B cell (primary cell): ENCODE results near the gene APLN. TPM values are rescaled to one million over a fixed set of nuclear protein-coding genes. Genes with fewer than 3 reads are reported as not detected.

Experiments used
- ATAC-seq: fragments of 200-7000 bp; cut with Tn5 transposase; one replicate; pipeline ENCODE4 v1.10.0; 2021; ENCODE audit warnings: low read depth, mild to moderate bottlenecking, moderate number of reproducible peaks, moderate library complexity
- CTCF ChIA-PET: fragments of 350-600 bp; sonication (Branson Sonifier 250); formaldehyde crosslinking; loops from one replicate; lab custom pipeline; 2021; ENCODE audit warnings: antibody characterized with exemption, inconsistent platforms; lab: Charles Lee
- POLR2A ChIA-PET: fragments of 350-600 bp; sonication (Branson Sonifier 250); formaldehyde crosslinking; loops from one replicate; lab custom pipeline; 2021; ENCODE audit warnings: antibody characterized with exemption; lab: Charles Lee
- DNase-seq: peaks from one replicate; pipeline ENCODE4 v3.0.0; 2013
- H2AFZ ChIP-seq: 2 replicates; pipeline ENCODE4 v1.6.1; 2012; ENCODE audit warnings: mild to moderate bottlenecking, low read depth, low read length; ENCODE audit not compliant: insufficient read depth, poor library complexity, severe bottlenecking
- H3K27ac ChIP-seq, 2 donors: 1 replicate in 1 of 2; 2 replicates in 1 of 2; pipeline ENCODE4 v1.5.1; 2012 to 2013; ENCODE audit warnings: low read length in 2 of 2, mild to moderate bottlenecking in 2 of 2, moderate library complexity in 1 of 2
- H3K27me3 ChIP-seq, 4 experiments: fragments of 200-600 bp in 1 of 4; sonication (generic) in 1 of 4; replicated peaks in 1 of 4; 1 replicate in 2 of 4; 2 replicates in 2 of 4; pipeline versions ENCODE4 v1.6.1 to v1.7.0; 2013 to 2016; ENCODE audit warnings: low read length in 3 of 4, mild to moderate bottlenecking in 2 of 4, mixed read lengths in 1 of 4, moderate library complexity in 1 of 4; ENCODE audit not compliant: insufficient read depth in 4 of 4, control insufficient read depth in 3 of 4; ENCODE audit errors: control extremely low read depth in 1 of 4
- H3K36me3 ChIP-seq, 2 experiments: replicated peaks in 1 of 2; 1 replicate in 1 of 2; 2 replicates in 1 of 2; pipeline versions ENCODE4 v1.6.1 to v1.7.1; 2013; ENCODE audit warnings: low read length in 1 of 2; ENCODE audit not compliant: insufficient read depth in 2 of 2, control insufficient read depth in 1 of 2; ENCODE audit errors: control extremely low read depth in 1 of 2, extremely low read depth in 1 of 2
- H3K4me1 ChIP-seq, 2 donors: fragments of 200-600 bp in 1 of 2; sonication (generic) in 1 of 2; 1 replicate in 1 of 2; 2 replicates in 1 of 2; pipeline versions ENCODE4 v1.5.1 to v1.6.1; 2013 to 2017; ENCODE audit warnings: low read length in 2 of 2; ENCODE audit not compliant: control insufficient read depth in 2 of 2, insufficient read depth in 2 of 2
- H3K4me2 ChIP-seq: replicated peaks from 2 replicates; pipeline ENCODE3; 2012; ENCODE audit warnings: mild to moderate bottlenecking, low read depth, low read length; ENCODE audit not compliant: poor library complexity, severe bottlenecking
- H3K4me3 ChIP-seq, 5 experiments: fragments of 200-600 bp in 1 of 5; sonication (generic) in 1 of 5; 1 replicate in 3 of 5; 2 replicates in 2 of 5; pipeline versions ENCODE4 v1.5.1 to v1.7.0; 2011 to 2016; ENCODE audit warnings: low read length in 4 of 5, mild to moderate bottlenecking in 4 of 5, low read depth in 2 of 5, control low read depth in 1 of 5, moderate library complexity in 1 of 5; ENCODE audit not compliant: insufficient read depth in 1 of 5; ENCODE audit errors: control extremely low read depth in 1 of 5, extremely low read depth in 1 of 5
- H3K79me2 ChIP-seq: fragments of 200-600 bp; sonication (generic); one replicate; pipeline ENCODE4 v1.6.0; 2016; ENCODE audit warnings: low read length; ENCODE audit not compliant: control insufficient read depth, insufficient read depth
- H3K9ac ChIP-seq: fragments of 200-600 bp; sonication (generic); 2 replicates; pipeline ENCODE4 v1.6.1; 2017; ENCODE audit warnings: mild to moderate bottlenecking, low read length, moderate library complexity
- H3K9me3 ChIP-seq, 3 donors: one replicate each; pipeline versions ENCODE4 v1.6.1 to v1.7.1; 2013; ENCODE audit warnings: low read length in 2 of 3; ENCODE audit not compliant: control insufficient read depth in 2 of 3, insufficient read depth in 1 of 3; ENCODE audit errors: control extremely low read depth in 1 of 3
- H4K20me1 ChIP-seq: 2 replicates; pipeline ENCODE4 v1.6.0; 2012; ENCODE audit warnings: mild to moderate bottlenecking, low read length; ENCODE audit not compliant: insufficient read depth, control insufficient read depth, poor library complexity, severe bottlenecking
- H3K27ac Mint-ChIP-seq: one replicate; pipeline ENCODE4 v1.8.0; 2021; ENCODE audit warnings: mixed read lengths
- H3K27me3 Mint-ChIP-seq: one replicate; pipeline ENCODE4 v1.8.0; 2021; ENCODE audit warnings: mixed read lengths
- H3K4me1 Mint-ChIP-seq: one replicate; pipeline ENCODE4 v1.8.0; 2021; ENCODE audit warnings: mixed read lengths
- H3K4me3 Mint-ChIP-seq: one replicate; pipeline ENCODE4 v1.8.0; 2021; ENCODE audit warnings: mixed read lengths
- H3K9me3 Mint-ChIP-seq: one replicate; pipeline ENCODE4 v1.8.0; 2022; ENCODE audit warnings: mixed read lengths; ENCODE audit not compliant: insufficient read depth
- CTCF ChIP-seq: fragments of 200-600 bp; IDR thresholded peaks from one replicate; pipeline ENCODE4 v1.8.0; 2022; ENCODE audit warnings: antibody characterized with exemption, mild to moderate bottlenecking
- EZH2 ChIP-seq: IDR thresholded peaks from 2 replicates; pipeline ENCODE4 v1.6.1; 2012; ENCODE audit warnings: borderline replicate concordance, low read depth, mild to moderate bottlenecking, moderate library complexity, low read length; ENCODE audit not compliant: insufficient read depth, poor library complexity, severe bottlenecking
- WGBS: methylation state at CpG from one replicate; pipeline ENCODE4 v1.1.5; 2013; ENCODE audit warnings: missing lambda C conversion rate; ENCODE audit not compliant: insufficient coverage; 5-methylcytosine and 5-hydroxymethylcytosine counted together
- intact Hi-C: fragments of 100-400 bp; cut with micrococcal nuclease; formaldehyde crosslinking; loops from one replicate; pipeline ENCODE4 v1.10.0; 2022
- polyA plus RNA-seq: library from polyadenylated mRNA; depleted of rRNA; stranded (reverse); fragments of >200 nt; gene quantifications from 2 replicates; pipeline ENCODE4 v1.2.3, GENCODE V29; 2012
- total RNA-seq, 2 donors: library from RNA; stranded (reverse); fragments of 120-200 nt in 1 of 2; gene quantifications; 1 replicate in 1 of 2; 2 replicates in 1 of 2; pipeline versions ENCODE4 v1.2.3 to v1.2.4, GENCODE V29; 2013 to 2022

Gene APLN
- total and polyA plus RNA-seq, 2 donors (not counting 1 experiment from before 2014, with no cell fraction given), result not detected

- no peak for TF ChIP-seq CTCF
- no peak for TF ChIP-seq EZH2
- Mint-ChIP-seq H3K4me1 (no peaks in the 10 kb centered on the region), H3K27ac (no peak overlapping the region), H3K4me3 (no peak overlapping the region), H3K27me3 (no peaks in the 10 kb centered on the region), H3K9me3 (no peaks in the 10 kb centered on the region)
- Histone ChIP-seq H4K20me1 (no peaks in the 10 kb centered on the region), H3K27ac (no peak overlapping the region), H3K79me2 (no peaks in the 10 kb centered on the region), H3K36me3 (no peaks in the 10 kb centered on the region), H3K4me2 (no peak overlapping the region), H3K9me3 (no peaks in the 10 kb centered on the region), H3K9ac (no peak overlapping the region), H3K4me1 (no peaks in the 10 kb centered on the region), H2AFZ (no peak overlapping the region), H3K4me3 (no peak overlapping the region), H3K27me3 (no peaks in the 10 kb centered on the region)
- CTCF ChIA-PET, result no interaction called here
- WGBS, result no CpG with 5 or more reads among the region's 8 CpGs
- DNase-seq (no peak), ATAC-seq (no peak)
- POLR2A ChIA-PET, result no interaction called here
- intact Hi-C loops, result no loop called here
Measured at GRCh38 chrX:129696463-129697155, 41.9 kb upstream of the APLN start.

- H3K36me3 ChIP-seq, result no peaks in the 10 kb centered on the region
- H3K4me3 Mint-ChIP-seq, result no peak overlapping the region
- no peaks in the 10 kb centered on the region for H3K9me3 ChIP-seq
- WGBS, result 100% methylated on average over 1 of the region's 8 CpGs
- no peak overlapping the region for H3K4me2 ChIP-seq
- H2AFZ ChIP-seq, result no peak overlapping the region
- POLR2A ChIA-PET, result no interaction called here
- no peaks in the 10 kb centered on the region for H3K9me3 Mint-ChIP-seq
- no peaks in the 10 kb centered on the region for H3K27me3 ChIP-seq
- H4K20me1 ChIP-seq, result no peaks in the 10 kb centered on the region
- no peak overlapping the region for H3K4me3 ChIP-seq
- H3K27ac Mint-ChIP-seq, result no peak overlapping the region
- H3K27ac ChIP-seq, result no peak overlapping the region
- no peak for ATAC-seq
- H3K4me1 Mint-ChIP-seq, result no peaks in the 10 kb centered on the region
- no peak for DNase-seq
- CTCF ChIA-PET, result interaction anchor here (1.2 kb wide), 1 partner anchor 42 kb away, joined by 3 read pairs; no protein-coding TSS in a partner anchor
- H3K4me1 ChIP-seq, result no peaks in the 10 kb centered on the region
- intact Hi-C loops, result no loop called here
- H3K9ac ChIP-seq, result no peak overlapping the region
- no peaks in the 10 kb centered on the region for H3K27me3 Mint-ChIP-seq
- TF ChIP-seq EZH2 (no peak), CTCF (no peak)
- no peaks in the 10 kb centered on the region for H3K79me2 ChIP-seq
Measured at GRCh38 chrX:129695937-129696336, 41.2 kb upstream of the APLN start.
